H1 (cell line): Measurements from ENCODE around the gene SLC25A39. TPM values are rescaled to one million over a fixed set of nuclear protein-coding genes. Genes with fewer than 3 reads are reported as not detected.

ENCODE experiments used
- E2F6 ChIP-seq: IDR thresholded peaks from 2 replicates; pipeline ENCODE4 v1.6.1; 2012; ENCODE audit warnings: inconsistent platforms
- HDAC2 ChIP-seq, 2 experiments: fragments of 300-600 bp in 1 of 2; sonication (generic) in 1 of 2; IDR thresholded peaks; 2 replicates each; pipeline ENCODE4 v1.6.1; 2011 to 2012; ENCODE audit warnings: low read depth in 2 of 2, low read length in 2 of 2, mild to moderate bottlenecking in 2 of 2, moderate library complexity in 2 of 2, borderline replicate concordance in 1 of 2, inconsistent platforms in 1 of 2
- NRF1 ChIP-seq: IDR thresholded peaks from 2 replicates; pipeline ENCODE4 v1.6.1; 2011; ENCODE audit warnings: mild to moderate bottlenecking, low read depth, low read length, improper control_type of control experiment
- POLR2AphosphoS5 ChIP-seq: IDR thresholded peaks from 2 replicates; pipeline ENCODE4 v1.6.1; 2011; ENCODE audit warnings: low read depth, low read length
- polyA plus RNA-seq, 7 experiments: library from polyadenylated mRNA; depleted of rRNA in 3 of 7; stranded (reverse) in 5 of 7; unstranded in 2 of 7; fragments of >200 nt in 5 of 7; fragments of 200-250 nt in 2 of 7; gene quantifications; 1 replicate in 5 of 7; 2 replicates in 1 of 7; 4 replicates in 1 of 7; pipeline versions ENCODE4 v1.2.1 to v1.2.3, GENCODE V29; 2011 to 2013; ENCODE audit warnings: missing spikeins in 2 of 7, mixed read lengths in 2 of 7
- total RNA-seq: library from RNA; stranded (reverse); fragmentation: NEBNext Ultra II Directional; extraction: Animal tissue kit (Norgen Biotek cat#: 25700); gene quantifications from 2 replicates; pipeline ENCODE4 v1.2.1, GENCODE V29; 2021
- TF ChIP-seq, protein P1 (sequence below): fragments of 300-600 bp; sonication (generic); IDR thresholded peaks from 2 replicates; pipeline ENCODE4 v1.7.1; 2012; ENCODE audit warnings: low read length, moderate library complexity, mild to moderate bottlenecking, inconsistent platforms; ENCODE audit not compliant: insufficient replicate concordance
- TF ChIP-seq, protein P2 (sequence below), 3 experiments: IDR thresholded peaks; 1 replicate in 2 of 3; 2 replicates in 1 of 3; pipeline versions ENCODE4 v1.5.1 to v1.6.1; 2011; ENCODE audit warnings: low read length in 3 of 3, mild to moderate bottlenecking in 3 of 3, inconsistent platforms in 2 of 3, low read depth in 1 of 3, moderate library complexity in 1 of 3; ENCODE audit not compliant: insufficient read depth in 1 of 3; ENCODE audit errors: control extremely low read depth in 1 of 3

The SLC25A39 gene
- total and polyA plus RNA-seq, 2 of the 8 experiments (the other 6 are each of a cell fraction or from before 2014, with no cell fraction given): 200 to 291 TPM

- TF ChIP-seq, protein P1, sequence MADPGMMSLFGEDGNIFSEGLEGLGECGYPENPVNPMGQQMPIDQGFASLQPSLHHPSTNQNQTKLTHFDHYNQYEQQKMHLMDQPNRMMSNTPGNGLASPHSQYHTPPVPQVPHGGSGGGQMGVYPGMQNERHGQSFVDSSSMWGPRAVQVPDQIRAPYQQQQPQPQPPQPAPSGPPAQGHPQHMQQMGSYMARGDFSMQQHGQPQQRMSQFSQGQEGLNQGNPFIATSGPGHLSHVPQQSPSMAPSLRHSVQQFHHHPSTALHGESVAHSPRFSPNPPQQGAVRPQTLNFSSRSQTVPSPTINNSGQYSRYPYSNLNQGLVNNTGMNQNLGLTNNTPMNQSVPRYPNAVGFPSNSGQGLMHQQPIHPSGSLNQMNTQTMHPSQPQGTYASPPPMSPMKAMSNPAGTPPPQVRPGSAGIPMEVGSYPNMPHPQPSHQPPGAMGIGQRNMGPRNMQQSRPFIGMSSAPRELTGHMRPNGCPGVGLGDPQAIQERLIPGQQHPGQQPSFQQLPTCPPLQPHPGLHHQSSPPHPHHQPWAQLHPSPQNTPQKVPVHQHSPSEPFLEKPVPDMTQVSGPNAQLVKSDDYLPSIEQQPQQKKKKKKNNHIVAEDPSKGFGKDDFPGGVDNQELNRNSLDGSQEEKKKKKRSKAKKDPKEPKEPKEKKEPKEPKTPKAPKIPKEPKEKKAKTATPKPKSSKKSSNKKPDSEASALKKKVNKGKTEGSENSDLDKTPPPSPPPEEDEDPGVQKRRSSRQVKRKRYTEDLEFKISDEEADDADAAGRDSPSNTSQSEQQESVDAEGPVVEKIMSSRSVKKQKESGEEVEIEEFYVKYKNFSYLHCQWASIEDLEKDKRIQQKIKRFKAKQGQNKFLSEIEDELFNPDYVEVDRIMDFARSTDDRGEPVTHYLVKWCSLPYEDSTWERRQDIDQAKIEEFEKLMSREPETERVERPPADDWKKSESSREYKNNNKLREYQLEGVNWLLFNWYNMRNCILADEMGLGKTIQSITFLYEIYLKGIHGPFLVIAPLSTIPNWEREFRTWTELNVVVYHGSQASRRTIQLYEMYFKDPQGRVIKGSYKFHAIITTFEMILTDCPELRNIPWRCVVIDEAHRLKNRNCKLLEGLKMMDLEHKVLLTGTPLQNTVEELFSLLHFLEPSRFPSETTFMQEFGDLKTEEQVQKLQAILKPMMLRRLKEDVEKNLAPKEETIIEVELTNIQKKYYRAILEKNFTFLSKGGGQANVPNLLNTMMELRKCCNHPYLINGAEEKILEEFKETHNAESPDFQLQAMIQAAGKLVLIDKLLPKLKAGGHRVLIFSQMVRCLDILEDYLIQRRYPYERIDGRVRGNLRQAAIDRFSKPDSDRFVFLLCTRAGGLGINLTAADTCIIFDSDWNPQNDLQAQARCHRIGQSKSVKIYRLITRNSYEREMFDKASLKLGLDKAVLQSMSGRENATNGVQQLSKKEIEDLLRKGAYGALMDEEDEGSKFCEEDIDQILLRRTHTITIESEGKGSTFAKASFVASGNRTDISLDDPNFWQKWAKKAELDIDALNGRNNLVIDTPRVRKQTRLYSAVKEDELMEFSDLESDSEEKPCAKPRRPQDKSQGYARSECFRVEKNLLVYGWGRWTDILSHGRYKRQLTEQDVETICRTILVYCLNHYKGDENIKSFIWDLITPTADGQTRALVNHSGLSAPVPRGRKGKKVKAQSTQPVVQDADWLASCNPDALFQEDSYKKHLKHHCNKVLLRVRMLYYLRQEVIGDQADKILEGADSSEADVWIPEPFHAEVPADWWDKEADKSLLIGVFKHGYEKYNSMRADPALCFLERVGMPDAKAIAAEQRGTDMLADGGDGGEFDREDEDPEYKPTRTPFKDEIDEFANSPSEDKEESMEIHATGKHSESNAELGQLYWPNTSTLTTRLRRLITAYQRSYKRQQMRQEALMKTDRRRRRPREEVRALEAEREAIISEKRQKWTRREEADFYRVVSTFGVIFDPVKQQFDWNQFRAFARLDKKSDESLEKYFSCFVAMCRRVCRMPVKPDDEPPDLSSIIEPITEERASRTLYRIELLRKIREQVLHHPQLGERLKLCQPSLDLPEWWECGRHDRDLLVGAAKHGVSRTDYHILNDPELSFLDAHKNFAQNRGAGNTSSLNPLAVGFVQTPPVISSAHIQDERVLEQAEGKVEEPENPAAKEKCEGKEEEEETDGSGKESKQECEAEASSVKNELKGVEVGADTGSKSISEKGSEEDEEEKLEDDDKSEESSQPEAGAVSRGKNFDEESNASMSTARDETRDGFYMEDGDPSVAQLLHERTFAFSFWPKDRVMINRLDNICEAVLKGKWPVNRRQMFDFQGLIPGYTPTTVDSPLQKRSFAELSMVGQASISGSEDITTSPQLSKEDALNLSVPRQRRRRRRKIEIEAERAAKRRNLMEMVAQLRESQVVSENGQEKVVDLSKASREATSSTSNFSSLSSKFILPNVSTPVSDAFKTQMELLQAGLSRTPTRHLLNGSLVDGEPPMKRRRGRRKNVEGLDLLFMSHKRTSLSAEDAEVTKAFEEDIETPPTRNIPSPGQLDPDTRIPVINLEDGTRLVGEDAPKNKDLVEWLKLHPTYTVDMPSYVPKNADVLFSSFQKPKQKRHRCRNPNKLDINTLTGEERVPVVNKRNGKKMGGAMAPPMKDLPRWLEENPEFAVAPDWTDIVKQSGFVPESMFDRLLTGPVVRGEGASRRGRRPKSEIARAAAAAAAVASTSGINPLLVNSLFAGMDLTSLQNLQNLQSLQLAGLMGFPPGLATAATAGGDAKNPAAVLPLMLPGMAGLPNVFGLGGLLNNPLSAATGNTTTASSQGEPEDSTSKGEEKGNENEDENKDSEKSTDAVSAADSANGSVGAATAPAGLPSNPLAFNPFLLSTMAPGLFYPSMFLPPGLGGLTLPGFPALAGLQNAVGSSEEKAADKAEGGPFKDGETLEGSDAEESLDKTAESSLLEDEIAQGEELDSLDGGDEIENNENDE: no peak
- TF ChIP-seq E2F6 (peak; percentile 42), NRF1 (no peak), HDAC2 (IDR thresholded peaks at IDR 0.05; ENCODE audit: borderline replicate concordance in 1 of 2, low read depth in 2 of 2, low read length in 2 of 2) (0 out of 4 replicates have a peak, but pooled peaks of 1 of the 2 experiments have one; percentile 41), POLR2AphosphoS5 (0 out of 2 replicates have a peak, but pooled peaks have one; percentile 8)
- TF ChIP-seq, protein P2, sequence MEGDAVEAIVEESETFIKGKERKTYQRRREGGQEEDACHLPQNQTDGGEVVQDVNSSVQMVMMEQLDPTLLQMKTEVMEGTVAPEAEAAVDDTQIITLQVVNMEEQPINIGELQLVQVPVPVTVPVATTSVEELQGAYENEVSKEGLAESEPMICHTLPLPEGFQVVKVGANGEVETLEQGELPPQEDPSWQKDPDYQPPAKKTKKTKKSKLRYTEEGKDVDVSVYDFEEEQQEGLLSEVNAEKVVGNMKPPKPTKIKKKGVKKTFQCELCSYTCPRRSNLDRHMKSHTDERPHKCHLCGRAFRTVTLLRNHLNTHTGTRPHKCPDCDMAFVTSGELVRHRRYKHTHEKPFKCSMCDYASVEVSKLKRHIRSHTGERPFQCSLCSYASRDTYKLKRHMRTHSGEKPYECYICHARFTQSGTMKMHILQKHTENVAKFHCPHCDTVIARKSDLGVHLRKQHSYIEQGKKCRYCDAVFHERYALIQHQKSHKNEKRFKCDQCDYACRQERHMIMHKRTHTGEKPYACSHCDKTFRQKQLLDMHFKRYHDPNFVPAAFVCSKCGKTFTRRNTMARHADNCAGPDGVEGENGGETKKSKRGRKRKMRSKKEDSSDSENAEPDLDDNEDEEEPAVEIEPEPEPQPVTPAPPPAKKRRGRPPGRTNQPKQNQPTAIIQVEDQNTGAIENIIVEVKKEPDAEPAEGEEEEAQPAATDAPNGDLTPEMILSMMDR (IDR thresholded peaks at IDR 0.05; ENCODE audit: control extremely low read depth in 1 of 3, insufficient read depth in 1 of 3, low read depth in 1 of 3, low read length in 3 of 3): no peak
These were observed 29.2 kb upstream of the SLC25A39 start (continued) for GRCh38 chr17:44353672-44354331.
